HT1080 (cell line): ENCODE measurements around the gene SLC25A21. TPM values are rescaled to one million over a fixed set of nuclear protein-coding genes. Genes with fewer than 3 reads are reported as not detected.
"Not testable (repeated sequence)": the region's sequence is repeated elsewhere in the genome, so short reads cannot be mapped to it uniquely, and the experiment has no call there.

ENCODE experiments used
- DNase-seq: peaks from one replicate; pipeline ENCODE4 v3.0.0-alpha.2; 2015; ENCODE audit warnings: low read depth
- total RNA-seq: library from RNA; depleted of rRNA; stranded (reverse); fragments of >200 nt; shearing (Covaris generic); gene quantifications from 2 replicates; pipeline ENCODE4 v1.2.3, GENCODE V29; 2014

Gene SLC25A21
- total RNA-seq, 1 experiment from 2014 or later = 0.37 TPM

DNA sequence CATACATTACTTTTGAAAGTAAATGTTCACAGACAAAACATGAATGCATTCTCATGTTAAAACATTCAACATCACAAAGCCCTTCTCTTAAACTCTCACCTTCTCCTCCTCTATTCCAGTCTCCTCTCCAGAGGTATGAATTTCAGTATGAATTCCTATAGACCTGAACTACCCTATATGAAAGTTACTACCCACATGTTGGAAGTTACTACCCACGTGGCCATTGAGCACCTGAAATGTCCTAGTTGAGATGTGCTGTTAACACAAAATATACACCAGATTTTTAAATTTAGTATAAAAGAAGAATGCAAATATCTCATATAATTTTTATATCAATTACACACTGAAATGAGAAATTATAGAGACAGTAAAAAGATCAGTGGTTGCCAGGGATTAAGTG, 450.5 kb downstream of the SLC25A21 start:
- DNase-seq = no peak

DNA sequence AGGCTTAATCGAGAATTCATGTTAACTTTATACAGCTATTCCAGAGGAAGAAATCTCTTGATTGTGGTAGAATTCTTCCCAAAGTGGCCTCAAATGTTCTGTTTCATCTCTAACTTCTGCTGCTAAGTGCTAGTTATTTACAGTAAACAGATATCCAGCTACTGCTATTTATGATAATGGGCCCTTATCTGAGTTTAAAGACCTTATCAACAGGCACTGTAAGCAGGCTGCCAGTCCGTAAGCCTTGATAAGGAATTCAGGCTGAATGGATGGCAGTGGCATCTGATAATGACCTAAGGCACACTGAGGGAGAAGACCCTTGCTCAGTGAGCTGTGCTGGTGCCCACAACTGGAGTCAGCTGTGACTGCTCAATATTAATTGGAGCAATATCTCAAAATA, 451.7 kb downstream of the SLC25A21 start:
- DNase-seq = no peak

DNA sequence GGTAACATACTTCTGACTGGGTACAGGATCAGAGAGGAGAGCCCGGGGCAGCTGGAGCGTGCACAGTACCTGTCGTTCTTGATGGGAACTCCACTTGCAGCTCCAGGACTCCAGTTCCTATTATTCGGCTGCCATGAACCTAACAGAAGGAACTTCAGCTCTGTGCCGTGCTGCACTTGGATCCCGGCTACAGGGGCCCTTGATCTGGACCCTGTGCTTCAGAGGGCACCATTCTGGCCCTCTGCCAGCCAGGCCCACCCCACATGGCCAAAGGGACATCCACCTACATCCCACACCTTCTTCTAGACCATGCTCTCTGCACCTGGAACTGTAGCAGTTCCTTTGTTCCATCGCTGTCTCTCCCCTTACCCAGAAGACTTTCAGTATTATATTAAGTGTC, 452.6 kb downstream of the SLC25A21 start:
- no peak for DNase-seq

DNA sequence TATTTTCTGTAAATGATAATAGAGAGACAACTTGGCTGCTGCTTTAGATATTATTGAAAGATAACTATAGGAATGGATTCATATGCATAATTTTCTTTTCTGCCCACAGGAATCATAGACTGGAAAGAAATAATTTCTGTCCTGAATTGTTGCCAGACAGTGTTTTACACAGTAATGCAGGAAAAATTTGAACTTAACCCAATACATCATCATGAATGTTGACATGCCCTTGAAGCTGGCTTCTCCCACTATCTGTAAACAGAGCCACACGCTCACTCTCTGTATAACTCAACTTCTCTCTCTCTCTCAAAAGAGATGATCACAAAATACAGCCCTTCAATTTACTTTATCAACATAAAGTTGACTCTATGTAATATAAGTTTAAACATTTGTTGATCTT, 454.2 kb downstream of the SLC25A21 start:
- DNase-seq = no peak

DNA sequence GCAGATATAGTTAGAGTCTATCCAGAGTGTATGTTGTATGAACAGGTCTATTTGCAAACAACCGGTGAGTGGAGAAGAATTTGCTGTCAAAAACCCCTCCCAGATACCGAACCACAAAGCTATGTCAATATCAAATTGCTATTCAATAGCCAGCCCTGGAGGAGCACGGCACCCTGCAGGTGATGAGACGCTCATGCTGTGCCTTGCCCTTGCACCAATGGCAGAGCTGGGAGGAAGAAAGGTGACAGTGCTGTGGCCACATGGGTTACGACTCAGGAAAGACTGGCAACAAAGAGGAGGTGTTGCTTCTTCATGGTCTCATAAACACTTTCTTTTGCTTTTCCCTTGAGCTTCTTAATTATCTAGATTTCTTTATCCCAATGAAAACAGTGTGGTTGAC, 455.0 kb downstream of the SLC25A21 start:
- no peak for DNase-seq

DNA sequence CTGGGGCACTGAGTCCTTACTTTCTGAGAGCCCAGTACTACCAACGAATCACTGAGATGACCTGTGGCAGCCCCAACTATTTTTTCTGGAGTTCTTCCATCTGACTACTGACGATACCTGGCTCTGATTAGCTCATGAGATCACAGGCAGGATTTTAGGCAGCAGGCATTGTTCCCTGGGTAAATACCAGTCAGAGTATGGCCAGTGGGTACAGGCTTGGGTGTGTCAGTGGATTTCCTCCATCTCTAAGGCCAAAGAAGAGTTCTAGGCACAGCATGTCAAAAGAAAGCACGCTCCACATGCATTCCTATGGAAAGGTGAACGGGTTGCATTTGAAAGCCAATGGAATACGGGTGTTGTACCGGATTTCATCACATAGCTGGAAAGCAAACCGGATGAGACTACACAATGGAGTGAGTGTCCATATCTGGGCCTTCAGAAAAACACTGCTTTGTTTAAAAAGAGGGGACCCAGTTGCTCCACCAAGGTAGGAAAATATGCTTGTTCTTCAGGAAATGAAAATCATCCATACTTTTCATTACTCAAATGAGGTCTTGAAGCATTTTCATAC, 455.7 kb downstream of the SLC25A21 start:
- no peak for DNase-seq

DNA sequence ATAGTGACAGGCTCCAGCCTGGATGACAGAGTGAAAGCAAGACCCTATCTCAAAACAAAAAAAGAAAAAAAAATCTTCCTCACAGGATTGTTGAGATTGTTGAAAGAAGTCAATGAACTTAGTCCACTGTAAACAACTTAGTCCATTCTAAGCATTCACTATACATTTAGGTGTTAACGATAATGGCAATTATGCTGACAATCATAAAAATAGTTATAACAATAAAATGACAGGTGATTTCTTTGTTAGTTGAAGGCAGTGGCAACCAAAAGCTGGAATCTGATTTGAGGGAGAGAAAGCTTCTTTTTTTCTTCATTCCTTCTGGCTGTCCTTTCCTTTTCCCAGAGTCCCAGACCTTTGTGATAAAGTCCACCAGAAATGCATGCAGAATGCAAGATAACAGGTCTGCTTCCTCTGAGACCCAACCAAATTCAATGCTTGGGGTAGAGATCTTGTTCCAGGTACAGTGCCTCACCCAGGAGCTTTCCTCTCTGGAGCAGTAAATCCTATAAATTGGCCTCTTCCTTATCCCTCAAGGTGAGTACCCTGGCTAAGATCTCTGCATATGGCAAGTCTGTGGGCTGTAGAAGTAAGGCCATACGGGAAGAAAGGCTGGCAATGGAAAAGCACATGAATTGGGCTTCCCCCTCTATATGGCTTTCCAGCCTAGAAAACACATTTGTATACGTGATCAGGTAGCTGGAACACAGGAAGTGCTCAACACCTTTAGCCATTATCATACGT, 458.3 kb downstream of the SLC25A21 start:
- DNase-seq = no peak

DNA sequence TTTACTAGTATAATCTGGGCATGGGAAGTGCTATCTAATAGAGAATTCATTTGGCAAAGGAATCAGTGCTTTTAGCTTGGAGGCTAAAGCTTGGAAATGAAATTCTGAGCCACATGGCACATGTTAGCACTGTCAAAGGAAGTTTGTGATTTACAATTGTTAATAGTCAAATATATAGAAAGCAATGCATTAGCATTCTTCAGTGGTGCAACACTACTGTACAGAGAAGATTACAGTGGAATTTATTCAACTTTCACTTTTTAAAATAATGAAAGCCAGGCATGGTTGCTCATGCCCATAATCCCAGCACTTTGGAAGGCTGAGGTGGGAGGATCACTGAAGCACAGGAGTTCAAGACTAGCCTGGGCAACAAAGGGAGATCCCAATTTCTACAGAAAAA, 464.8 kb downstream of the SLC25A21 start:
- DNase-seq = no peak

DNA sequence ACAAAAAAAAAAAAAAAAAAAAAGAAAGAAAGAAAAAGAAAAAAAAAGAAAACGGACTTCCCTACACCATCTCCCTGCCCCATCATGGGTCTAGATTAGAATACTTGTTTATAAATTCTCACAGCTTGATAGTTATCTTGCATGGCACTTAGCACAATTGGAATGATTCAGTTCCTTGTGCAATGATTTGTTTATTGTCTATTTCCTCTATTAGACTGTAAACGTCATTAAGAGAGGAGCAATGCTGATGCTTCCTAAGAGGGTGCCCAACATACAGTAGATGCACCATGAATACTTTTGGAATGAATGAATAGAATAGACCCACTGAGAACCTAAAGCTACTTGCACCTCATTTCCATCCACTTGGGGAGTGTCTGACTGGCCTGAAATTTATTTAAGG, 469.9 kb downstream of the SLC25A21 start:
- DNase-seq = no peak

DNA sequence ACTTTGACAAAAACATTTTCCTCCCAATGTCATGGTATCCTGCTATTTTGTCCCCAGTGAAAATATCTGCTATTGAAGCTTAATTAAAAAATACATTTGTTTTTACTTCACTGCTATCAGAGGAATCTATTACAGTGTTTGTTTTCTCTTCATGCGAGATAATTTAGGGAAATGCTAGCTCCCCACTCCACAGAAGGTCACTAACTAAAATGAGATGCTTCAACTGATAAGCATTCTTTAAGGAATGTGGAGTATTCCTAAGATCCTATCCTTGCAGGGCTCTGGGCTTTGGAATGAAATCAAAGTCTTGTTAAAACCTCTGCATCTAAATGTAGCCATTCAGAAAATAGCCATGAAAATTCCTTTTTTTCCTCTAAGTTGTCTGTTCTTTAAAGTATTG, 471.3 kb downstream of the SLC25A21 start:
- DNase-seq = no peak

DNA sequence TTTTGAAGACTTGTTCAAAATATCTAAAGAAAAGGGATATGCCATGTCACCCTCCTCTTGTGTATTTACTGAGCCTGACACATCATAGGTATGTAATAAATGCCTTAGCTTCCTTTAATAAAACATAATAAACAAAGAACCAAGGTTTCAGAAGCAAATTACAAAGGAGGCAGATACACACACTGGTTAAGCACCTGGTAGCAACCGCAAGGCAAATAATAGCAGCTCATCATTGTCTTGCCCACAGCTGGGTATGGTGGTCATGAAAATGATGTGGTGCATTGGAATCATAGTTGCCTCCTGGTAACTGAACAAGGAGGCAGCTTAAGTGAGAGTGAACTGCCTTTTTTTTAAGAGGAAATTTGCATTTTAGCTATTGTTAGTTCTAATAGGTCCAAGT, 471.8 kb downstream of the SLC25A21 start:
- DNase-seq = no peak

DNA sequence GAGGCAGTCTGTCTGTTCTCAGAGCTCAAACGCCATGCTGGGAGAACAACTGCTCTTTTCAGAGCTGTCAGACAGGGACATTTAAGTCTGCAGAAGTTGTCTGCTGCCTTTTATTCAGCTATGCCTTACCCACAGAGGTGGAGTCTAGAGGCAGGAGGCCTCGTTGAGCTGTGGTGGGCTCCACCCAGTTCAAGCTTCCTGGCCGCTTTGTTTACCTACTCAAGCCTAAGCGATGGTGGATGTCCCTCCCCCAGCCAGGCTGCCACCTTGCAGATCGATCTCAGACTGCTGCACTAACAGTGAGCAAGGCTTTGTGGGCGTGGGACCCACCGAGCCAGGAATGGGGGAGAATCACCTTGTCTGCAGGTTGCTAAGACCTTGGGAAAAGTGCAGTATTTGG, 473.0 kb downstream of the SLC25A21 start:
- DNase-seq = not testable (repeated sequence)

DNA sequence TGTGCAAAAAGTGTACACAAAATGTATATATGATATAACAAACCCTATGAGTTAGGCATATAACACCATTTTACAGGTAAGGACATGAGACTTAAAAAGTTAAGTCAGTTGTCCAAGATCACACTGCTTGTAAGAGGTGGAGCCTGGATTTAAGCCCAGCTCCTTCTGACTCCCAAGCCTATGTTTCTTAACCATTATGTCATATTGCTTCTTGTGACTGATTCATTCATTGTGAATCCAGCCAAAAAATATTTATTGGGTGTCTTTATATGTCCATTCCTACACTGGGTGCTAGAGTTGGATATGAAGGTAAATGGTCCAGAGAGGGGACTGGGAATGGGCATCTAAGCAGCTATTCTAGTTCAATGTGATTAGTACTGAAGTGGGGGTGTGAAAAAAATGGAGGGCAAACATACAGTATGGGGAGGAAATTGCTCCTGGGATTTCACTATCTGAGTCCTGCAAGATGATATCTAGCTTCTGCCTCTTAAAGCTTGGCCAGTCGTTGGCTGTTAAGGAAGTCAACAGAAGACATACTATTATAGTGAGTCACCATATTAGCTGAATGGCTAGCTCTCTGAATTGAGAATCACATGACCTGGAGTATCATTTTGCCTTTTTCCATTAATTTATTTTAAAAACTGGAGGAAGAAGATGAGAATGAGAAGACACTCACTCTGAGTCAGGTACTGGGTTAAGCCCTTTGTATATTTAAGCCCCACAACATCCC, 481.9 kb downstream of the SLC25A21 start:
- peak; percentile 75 for DNase-seq

DNA sequence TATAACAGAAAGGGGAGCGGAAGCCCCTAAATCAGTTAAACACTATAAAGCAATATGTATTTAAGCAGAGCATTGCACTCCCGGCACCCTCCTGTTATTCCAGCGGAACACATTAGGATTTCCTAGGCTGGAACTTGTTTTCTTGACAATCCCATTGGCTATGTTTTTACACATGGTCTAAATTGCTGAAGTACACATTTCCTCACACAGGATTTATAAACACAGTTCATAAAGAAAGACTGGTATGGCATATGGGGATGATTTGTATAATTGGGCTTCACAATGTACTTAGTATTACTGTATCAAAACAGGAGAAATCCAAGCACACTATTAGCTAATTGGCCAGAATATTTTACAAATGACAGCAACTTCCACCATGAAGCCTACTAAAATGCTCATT, 487.5 kb downstream of the SLC25A21 start:
- no peak for DNase-seq

DNA sequence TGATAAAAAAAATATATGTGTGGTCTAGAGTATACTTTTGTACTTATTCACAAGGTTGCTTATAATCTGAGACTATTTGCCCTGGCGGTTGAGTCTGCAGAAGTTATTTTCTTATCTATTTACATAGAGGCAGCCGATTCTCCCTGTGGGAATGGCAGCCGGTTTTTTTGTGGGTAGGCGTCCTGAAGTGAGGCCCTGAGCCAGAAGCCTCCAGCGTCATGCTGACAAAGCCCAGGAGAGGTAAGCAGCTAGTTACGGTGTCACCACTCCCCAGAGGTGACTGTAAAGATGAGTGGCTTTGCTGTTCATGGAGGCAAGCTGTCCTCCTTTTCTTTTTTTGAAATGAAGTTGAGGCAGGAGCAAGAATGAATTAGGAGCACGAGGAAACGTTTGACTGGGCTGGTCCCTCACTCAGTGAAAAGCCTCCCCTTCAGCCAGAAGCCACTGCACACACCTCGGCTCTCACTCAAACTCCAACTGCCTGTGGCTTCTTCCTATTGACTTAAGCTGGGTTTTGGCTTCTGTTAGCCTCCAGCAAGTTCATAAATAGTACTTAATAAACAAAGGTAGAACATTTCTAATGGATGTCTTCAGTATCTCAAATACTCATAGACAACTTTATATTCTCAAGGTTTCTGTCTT, 489.2 kb downstream of the SLC25A21 start:
- no peak for DNase-seq

DNA sequence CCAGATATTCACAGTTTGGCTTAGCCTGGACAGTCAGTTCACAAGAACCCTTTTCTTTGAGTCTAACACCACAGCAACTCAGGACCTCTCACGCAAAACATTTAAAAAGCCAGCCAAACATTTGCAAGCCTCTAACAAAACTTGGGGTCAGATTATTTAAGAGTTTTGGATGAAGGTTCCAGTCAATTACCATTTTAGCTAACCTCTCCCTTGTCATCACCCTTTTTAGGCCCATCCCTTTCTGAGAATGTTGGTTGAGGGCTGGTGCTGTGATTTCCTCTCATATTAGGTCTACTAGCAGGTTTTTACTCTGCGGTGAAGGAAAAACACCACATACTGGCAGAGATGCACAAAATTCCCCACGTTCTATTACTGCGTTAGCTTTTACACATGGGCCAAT, 490.1 kb downstream of the SLC25A21 start:
- no peak for DNase-seq

DNA sequence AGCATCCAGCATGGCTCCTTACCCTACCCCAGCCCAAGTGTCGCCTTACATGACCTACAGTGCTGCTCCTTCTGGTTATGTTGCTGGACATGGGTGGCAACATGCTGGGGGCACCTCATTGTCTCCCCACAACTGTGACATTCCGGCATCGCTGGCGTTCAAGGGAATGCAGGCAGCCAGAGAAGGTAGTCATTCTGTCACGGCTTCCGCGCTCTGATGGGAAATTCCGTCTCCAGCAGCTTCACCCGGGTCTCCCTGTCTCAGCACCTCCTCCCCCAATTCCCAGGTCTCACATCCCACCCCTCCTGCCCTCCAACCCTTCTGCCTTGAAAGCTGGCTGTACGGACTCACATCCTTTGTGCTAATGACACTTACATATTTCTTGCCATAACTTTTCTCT, 496.2 kb downstream of the SLC25A21 start:
- DNase-seq = no peak

DNA sequence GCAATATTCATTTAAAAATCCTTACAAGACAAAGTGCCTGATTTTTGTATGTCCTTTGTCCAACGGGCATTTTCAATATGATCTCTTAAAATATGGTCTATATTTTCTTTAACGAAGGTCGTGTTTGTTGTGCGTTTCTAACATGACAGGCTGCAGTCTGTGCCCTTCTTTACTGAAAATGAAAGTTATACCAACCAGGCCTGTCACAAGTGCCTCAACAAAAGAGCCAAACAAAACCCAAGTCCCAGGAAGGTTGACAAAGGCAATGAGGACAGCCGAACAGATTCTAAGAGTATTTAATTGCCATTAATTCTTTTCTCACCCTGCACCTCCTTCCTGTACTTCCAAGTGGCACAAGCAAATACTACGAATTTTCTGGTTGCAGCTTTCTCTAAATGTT, 496.8 kb downstream of the SLC25A21 start:
- no peak for DNase-seq

DNA sequence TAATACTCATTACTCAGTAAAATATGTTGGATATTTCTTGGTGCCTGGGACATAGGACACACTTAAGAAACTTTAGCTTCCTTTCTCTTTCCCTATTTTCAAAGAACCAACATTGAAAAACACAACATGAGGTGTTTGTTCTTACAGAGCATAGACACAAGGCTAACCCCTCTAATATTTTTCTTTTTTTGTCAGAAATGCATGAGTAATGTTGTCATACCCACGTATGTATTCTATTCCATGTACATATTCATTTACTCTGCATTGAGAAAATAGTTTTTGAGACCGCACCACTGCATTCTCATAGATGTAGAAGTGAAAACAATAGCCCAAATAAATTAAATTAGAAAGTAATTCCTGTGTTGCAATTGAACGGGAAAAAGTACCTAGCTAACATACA, 497.7 kb downstream of the SLC25A21 start:
- DNase-seq = no peak

DNA sequence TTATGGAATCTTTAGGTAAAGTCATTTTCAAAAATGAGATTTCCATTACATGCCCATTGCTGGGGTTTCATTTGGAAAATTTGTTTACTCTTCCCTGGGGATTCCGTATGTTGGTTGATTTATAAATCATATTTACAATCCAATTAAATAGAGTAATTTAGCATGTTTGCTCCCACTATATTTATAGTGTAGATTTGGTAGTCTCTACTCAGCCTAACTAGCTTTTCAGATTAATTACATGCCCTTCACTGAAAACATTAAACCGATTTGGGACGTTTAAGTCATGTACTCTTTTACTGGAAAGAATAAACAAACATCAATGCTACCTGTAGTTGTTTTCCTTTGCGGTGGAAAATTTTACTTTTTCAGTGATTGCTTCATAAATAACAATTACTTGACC, 500.3 kb downstream of the SLC25A21 start:
- no peak for DNase-seq

DNA sequence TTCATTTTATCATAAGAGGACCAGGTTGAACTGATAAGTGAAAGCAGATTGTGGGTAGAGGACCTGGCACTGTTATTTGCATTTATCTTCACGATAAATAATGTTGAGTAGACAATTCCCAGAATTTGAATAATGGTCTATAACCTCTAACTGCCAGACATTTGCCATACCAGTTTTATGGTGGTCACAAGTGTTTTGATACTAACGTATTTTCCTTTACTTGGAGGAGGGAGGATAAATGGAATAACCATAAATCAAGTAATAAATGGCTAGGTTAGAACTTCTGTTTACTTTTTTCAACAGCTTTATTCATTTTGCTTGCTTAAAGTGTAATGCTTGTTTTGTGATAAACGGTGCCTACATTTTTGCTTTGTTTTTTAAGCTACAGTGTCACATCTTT, 501.3 kb downstream of the SLC25A21 start:
- no peak for DNase-seq

DNA sequence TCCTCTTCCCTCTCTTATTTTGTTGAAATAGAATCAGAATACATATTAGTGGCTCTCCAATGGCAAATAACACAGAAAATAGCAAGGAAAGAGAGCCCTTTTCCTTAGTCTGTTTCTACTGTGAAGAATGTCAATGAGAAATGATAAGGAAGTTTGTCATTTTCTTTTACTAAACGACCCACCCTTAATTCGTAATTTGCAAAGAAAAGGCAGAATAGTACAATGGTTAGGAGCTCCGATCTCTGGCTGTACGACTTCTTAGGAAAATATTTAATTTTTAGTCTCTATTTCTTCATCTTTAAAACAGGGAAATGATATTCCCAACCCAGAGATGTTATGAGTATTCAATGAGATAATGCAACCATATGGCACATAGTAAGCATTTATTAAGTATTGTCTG, 504.7 kb downstream of the SLC25A21 start:
- DNase-seq = no peak
